T-helper 17 cell (primary cell): ENCODE results near the gene GRHPR. TPM values are rescaled to one million over a fixed set of nuclear protein-coding genes. Genes with fewer than 3 reads are reported as not detected.
A peak's percentile ranks its signal among the peaks of the same experiment; 100 is the strongest.

Experiments used
- ATAC-seq: fragments of 150-1000 bp; cut with Tn5 transposase; 2 replicates; pipeline ENCODE4 v1.10.0; 2021; ENCODE audit warnings: mild to moderate bottlenecking, moderate library complexity
- DNase-seq, 3 donors: peaks; one replicate each; pipeline versions ENCODE4 v3.0.0 to v3.0.0-alpha.2; 2020 to 2021
- H3K9me3 ChIP-seq: one replicate; pipeline ENCODE4 v1.7.0; 2013; ENCODE audit warnings: low read length, mild to moderate bottlenecking; ENCODE audit not compliant: control insufficient read depth, poor library complexity, severe bottlenecking
- H3K27ac Mint-ChIP-seq: one replicate; pipeline ENCODE4 v1.8.0; 2022; ENCODE audit warnings: mild to moderate bottlenecking, moderate library complexity, mixed read lengths
- H3K27me3 Mint-ChIP-seq: one replicate; pipeline ENCODE4 v1.8.0; 2022; ENCODE audit warnings: mixed read lengths
- H3K36me3 Mint-ChIP-seq: one replicate; pipeline ENCODE4 v1.8.0; 2022; ENCODE audit warnings: low read depth, mixed read lengths
- H3K4me1 Mint-ChIP-seq: one replicate; pipeline ENCODE4 v1.8.0; 2022; ENCODE audit warnings: mild to moderate bottlenecking, mixed read lengths
- H3K4me3 Mint-ChIP-seq: one replicate; pipeline ENCODE4 v1.8.0; 2022; ENCODE audit warnings: mild to moderate bottlenecking, moderate library complexity, mixed read lengths
- total RNA-seq, 4 donors: library from RNA in 2 of 4; stranded (reverse) in 2 of 4; gene quantifications; one replicate each; pipeline ENCODE4 v1.2.3 and lab custom pipeline; 2022 to 2026

The GRHPR gene
- total RNA-seq, 2 donors from 2014 or later = 28.9 to 29.5 TPM

DNA sequence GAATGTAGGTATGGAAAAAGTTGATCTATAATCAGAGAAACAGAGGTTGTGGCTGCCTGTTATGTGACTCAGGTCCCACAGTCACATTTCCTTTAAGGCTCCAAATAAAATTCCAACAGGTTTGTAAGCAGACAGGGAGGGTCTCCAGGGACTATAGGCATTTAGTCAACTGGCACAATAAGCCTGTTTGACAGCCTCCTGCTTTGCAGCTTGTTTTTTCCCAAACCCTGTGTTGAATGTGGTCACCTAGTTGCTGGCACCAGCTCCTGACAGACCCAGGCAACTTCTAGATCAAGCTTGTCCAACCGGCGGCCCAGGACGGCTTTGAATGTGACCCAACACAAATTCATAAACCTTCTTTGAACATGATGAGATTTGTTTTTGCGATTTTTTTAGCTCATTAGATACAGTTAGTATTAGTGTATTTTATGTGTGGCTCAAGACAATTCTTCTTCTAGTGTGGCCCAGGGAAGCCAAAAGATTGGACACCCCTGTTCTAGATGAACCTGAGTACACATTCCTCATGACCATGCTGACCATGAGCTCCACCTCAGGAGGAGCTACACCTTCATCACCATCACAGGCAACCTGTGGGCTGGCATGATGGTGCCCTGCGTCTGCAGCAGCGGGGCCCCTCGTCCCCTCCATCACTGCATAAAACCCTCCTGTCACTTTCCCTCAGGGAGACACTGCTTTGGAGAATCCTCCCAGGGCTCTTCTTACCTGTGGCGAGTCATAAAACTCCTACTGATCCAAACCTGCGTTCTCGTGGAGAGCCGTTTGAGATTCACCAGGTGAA is 15.7 kb upstream of the GRHPR start:
- no peaks in the 10 kb centered on the region for H3K9me3 ChIP-seq
- Mint-ChIP-seq H3K4me3 (no peak overlapping the region), H3K4me1 (peaks cover 24% of the 10 kb centered on the region), H3K36me3 (peaks cover 2% of the 10 kb centered on the region), H3K27ac (peak overlapping the region; percentile 62), H3K27me3 (no peaks in the 10 kb centered on the region)
- no peak for DNase-seq
- ATAC-seq = no peak

GRCh38 chr9:37407468-37407867 is 15.0 kb upstream of the GRHPR start:
- Mint-ChIP-seq H3K4me1 (peaks cover 24% of the 10 kb centered on the region), H3K27ac (peak overlapping the region; percentile 62), H3K27me3 (no peaks in the 10 kb centered on the region), H3K36me3 (peaks cover 2% of the 10 kb centered on the region), H3K4me3 (no peak overlapping the region)
- H3K9me3 ChIP-seq = no peaks in the 10 kb centered on the region
- ATAC-seq (no peak), DNase-seq (no peak)

DNA sequence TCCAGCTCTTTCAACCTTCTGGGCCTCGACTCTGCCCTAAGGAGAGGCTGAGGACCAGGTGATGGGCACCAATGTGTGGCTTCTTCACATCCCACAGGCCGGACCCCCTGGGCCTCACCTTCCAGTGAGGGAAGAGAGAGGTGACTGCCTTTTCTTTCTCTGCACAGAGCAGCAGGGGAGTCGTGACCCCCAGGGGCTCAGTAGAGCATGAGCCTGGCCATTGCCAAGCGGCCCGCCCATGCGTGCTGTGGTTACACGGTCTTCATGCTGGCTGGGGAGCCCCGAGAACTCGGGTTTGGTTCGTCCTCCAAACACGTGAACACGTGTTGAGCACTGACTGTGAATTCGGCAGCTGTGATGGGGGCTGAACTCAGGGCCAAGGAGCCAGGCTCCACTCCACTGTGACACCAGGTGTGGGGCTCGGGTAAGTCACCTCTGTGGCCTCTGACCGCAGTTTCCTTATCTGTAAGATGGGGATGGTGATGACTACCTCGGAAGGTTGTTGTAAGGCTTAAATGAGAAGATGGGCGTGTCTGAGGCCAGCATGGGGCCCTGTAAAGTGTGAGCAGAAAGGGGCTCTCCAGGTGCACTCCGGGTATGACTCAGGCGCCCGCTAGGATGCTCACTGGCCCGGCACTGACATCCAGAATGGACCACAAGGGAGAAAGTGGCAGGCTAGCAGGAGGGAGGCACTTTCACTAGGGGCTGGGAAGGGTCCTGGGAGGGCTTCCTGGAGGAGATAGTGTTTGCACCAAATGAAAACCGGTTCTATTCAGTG is 13.4 kb upstream of the GRHPR start:
- Mint-ChIP-seq H3K36me3 (peaks cover 2% of the 10 kb centered on the region), H3K4me1 (peaks cover 24% of the 10 kb centered on the region), H3K27me3 (no peaks in the 10 kb centered on the region), H3K27ac (peak overlapping the region; percentile 91), H3K4me3 (peak overlapping the region; percentile 66)
- H3K9me3 ChIP-seq = no peaks in the 10 kb centered on the region
- DNase-seq (peak; percentile 44 to 62 (median 50)), ATAC-seq (peak; percentile 93)

- Mint-ChIP-seq H3K4me3 (no peak overlapping the region), H3K4me1 (peaks cover 26% of the 10 kb centered on the region), H3K27me3 (peaks cover 6% of the 10 kb centered on the region), H3K36me3 (peaks cover 3% of the 10 kb centered on the region), H3K27ac (peak overlapping the region; percentile 91)
- no peak for ATAC-seq
- H3K9me3 ChIP-seq = no peaks in the 10 kb centered on the region
- no peak for DNase-seq
Observed at GRCh38 chr9:37410354-37410861, 12.1 kb upstream of the GRHPR start.

GRCh38 chr9:37410969-37411785 is 11.3 kb upstream of the GRHPR start:
- H3K9me3 ChIP-seq = no peaks in the 10 kb centered on the region
- ATAC-seq (no peak), DNase-seq (no peak)
- peaks cover 3% of the 10 kb centered on the region for H3K36me3 Mint-ChIP-seq
- H3K4me3 Mint-ChIP-seq = no peak overlapping the region
- H3K4me1 Mint-ChIP-seq = peaks cover 27% of the 10 kb centered on the region
- peaks cover 8% of the 10 kb centered on the region for H3K27me3 Mint-ChIP-seq
- H3K27ac Mint-ChIP-seq = peak overlapping the region; percentile 91

- Mint-ChIP-seq H3K27ac (no peak overlapping the region), H3K4me1 (peaks cover 24% of the 10 kb centered on the region), H3K4me3 (no peak overlapping the region), H3K36me3 (peaks cover 3% of the 10 kb centered on the region), H3K27me3 (peaks cover 8% of the 10 kb centered on the region)
- no peak for ATAC-seq
- DNase-seq = no peak
- H3K9me3 ChIP-seq = no peaks in the 10 kb centered on the region
Observed at GRCh38 chr9:37412431-37413151, 9.9 kb upstream of the GRHPR start.

- H3K27me3 Mint-ChIP-seq = peaks cover 8% of the 10 kb centered on the region
- ATAC-seq (no peak), DNase-seq (no peak)
- H3K27ac Mint-ChIP-seq = no peak overlapping the region
- H3K9me3 ChIP-seq = no peaks in the 10 kb centered on the region
- no peak overlapping the region for H3K4me3 Mint-ChIP-seq
- peaks cover 3% of the 10 kb centered on the region for H3K36me3 Mint-ChIP-seq
- H3K4me1 Mint-ChIP-seq = peaks cover 24% of the 10 kb centered on the region
Observed at GRCh38 chr9:37413311-37413710, 9.2 kb upstream of the GRHPR start.

DNA sequence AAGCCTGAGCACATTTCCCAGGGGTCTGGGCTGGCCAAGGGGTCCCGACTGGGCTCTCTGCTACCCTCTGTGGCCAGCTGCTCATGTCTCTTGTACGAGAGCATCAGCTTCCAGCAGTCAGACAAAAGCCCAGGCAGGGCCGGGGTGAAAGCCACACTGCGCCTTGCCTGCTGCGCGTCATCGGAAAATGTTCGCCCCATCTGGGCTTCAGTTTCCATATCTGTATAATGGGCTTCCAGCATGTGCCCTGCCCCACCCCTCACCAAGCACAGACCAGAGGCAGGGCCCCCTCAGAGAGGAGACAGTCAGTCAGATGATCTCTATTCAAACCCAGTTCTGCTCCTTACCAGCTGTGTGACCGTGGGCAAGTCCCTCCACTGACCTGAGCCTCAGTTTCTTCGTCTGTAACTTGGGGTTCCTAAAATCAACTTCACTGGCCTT is 8.0 kb upstream of the GRHPR start:
- H3K27ac Mint-ChIP-seq = no peak overlapping the region
- ATAC-seq = no peak
- H3K4me3 Mint-ChIP-seq = no peak overlapping the region
- H3K27me3 Mint-ChIP-seq = peaks cover 8% of the 10 kb centered on the region
- H3K4me1 Mint-ChIP-seq = peaks cover 17% of the 10 kb centered on the region
- H3K36me3 Mint-ChIP-seq = peaks cover 3% of the 10 kb centered on the region
- DNase-seq = no peak
- H3K9me3 ChIP-seq = no peaks in the 10 kb centered on the region

DNA sequence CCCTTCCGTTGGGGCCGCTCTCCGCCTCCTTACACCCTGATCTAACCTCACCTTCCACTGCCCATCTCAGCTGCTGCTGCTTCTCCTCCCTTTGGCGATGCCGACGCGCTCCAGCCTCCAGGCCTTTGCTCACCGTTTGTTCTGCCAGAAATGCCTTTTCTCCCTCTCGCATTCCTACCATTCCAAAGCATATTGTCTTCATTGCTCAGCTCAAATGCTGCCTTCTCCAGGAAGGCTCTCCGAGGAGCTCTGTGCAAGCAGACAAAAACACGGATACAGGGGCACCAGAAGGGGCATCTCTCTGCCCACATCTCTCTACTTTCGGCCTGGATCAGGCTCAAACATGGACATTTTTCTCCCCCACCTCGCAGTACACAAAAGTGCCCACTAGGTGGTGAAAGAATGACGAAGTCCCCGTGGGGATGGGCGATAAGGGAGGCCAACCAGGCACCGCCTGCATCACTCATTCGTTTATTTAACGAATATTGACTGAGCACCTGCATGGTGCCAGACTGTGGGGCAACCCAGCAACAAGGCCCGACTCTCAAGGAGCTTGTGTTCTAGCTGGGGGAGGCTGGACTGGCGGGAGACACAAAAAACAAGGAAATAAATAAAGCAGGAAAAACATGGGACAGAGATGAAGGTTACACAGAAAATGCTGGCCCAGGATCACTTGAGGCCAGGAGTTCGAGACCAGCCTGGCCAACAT is 7.3 kb upstream of the GRHPR start:
- H3K27me3 Mint-ChIP-seq = peaks cover 8% of the 10 kb centered on the region
- peaks cover 3% of the 10 kb centered on the region for H3K36me3 Mint-ChIP-seq
- H3K27ac Mint-ChIP-seq = peak overlapping the region; percentile 84
- H3K9me3 ChIP-seq = no peaks in the 10 kb centered on the region
- peak; percentile 95 for ATAC-seq
- H3K4me3 Mint-ChIP-seq = peak overlapping the region; percentile 47
- DNase-seq = peak; percentile 32 to 74 (median 56)
- peaks cover 14% of the 10 kb centered on the region for H3K4me1 Mint-ChIP-seq

GRCh38 chr9:37417252-37417803 is 5.2 kb upstream of the GRHPR start:
- H3K36me3 Mint-ChIP-seq = peaks cover 3% of the 10 kb centered on the region
- no peak for ATAC-seq

GRCh38 chr9:37417857-37418618 is 4.5 kb upstream of the GRHPR start:
- no peaks in the 10 kb centered on the region for H3K9me3 ChIP-seq
- Mint-ChIP-seq H3K4me3 (no peak overlapping the region), H3K36me3 (peaks cover 3% of the 10 kb centered on the region), H3K27me3 (peaks cover 8% of the 10 kb centered on the region), H3K27ac (no peak overlapping the region), H3K4me1 (peaks cover 16% of the 10 kb centered on the region)
- no peak for ATAC-seq
- no peak for DNase-seq

More at GRCh38 chr9:37417252-37417803, 5.2 kb upstream of the GRHPR start:
- no peak overlapping the region for H3K27ac Mint-ChIP-seq
- H3K4me3 Mint-ChIP-seq = no peak overlapping the region
- peaks cover 8% of the 10 kb centered on the region for H3K27me3 Mint-ChIP-seq
- peaks cover 12% of the 10 kb centered on the region for H3K4me1 Mint-ChIP-seq
- H3K9me3 ChIP-seq = no peaks in the 10 kb centered on the region
- no peak for DNase-seq
